GM23248 (cell line): Measurements from ENCODE around the gene CDC16.
"Not testable (repeated sequence)": the region's sequence is repeated elsewhere in the genome, so short reads cannot be mapped to it uniquely, and the experiment has no call there.

ENCODE experiments used
- EZH2 ChIP-seq: fragments of 200-600 bp; sonication (generic); IDR thresholded peaks from 2 replicates; pipeline ENCODE4 v1.6.1; 2018; ENCODE audit warnings: antibody characterized with exemption, mild to moderate bottlenecking; ENCODE audit not compliant: insufficient read depth, poor library complexity, severe bottlenecking
- EZH2phosphoT487 ChIP-seq: fragments of 200-600 bp; sonication (generic); IDR thresholded peaks from 2 replicates; pipeline ENCODE4 v1.6.1; 2018; ENCODE audit warnings: antibody characterized with exemption, moderate library complexity, mild to moderate bottlenecking, low read depth; ENCODE audit not compliant: insufficient read depth

DNA sequence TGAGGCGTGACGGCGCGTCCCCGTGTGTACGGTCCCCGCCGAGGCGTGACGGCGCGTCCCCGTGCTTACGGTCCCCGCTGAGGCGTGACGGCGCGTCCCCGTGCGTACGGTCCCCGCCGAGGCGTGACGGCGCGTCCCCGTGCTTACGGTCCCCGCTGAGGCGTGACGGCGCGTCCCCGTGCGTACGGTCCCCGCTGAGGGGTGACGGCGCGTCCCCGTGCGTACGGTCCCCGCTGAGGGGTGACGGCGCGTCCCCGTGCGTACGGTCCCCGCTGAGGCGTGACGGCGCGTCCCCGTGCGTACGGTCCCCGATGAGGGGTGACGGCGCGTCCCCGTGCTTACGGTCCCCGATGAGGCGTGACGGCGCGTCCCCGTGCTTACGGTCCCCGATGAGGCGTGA, 35.2 kb upstream of the CDC16 start:
- TF ChIP-seq EZH2phosphoT487, EZH2: not testable (repeated sequence)
